Measurements from ENCODE around the gene RNF103.
"Not testable (repeated sequence)": the region's sequence is repeated elsewhere in the genome, so short reads cannot be mapped to it uniquely, and the experiment has no call there.

Gene RNF103

GRCh38 chr2:86625096-86625495 is 1.4 kb upstream of the RNF103 start:
- no peak for DNase-seq (ENCODE audit: low spot score)

GRCh38 chr2:86624267-86624547 is 542 bp upstream of the RNF103 start:
- DNase-seq (ENCODE audit: low spot score): peak; percentile 21

- DNase-seq (ENCODE audit: low spot score): peak; percentile 16
Measured at GRCh38 chr2:86623043-86623493, 597 bp downstream of the RNF103 start.

- DNase-seq (ENCODE audit: low spot score): peak; percentile 14
Measured at GRCh38 chr2:86622519-86623042, 1.1 kb downstream of the RNF103 start.

- no peak for DNase-seq (ENCODE audit: low spot score)
Measured at GRCh38 chr2:86621280-86621943, 2.3 kb downstream of the RNF103 start.

GRCh38 chr2:86617738-86618137 is 5.9 kb downstream of the RNF103 start:
- DNase-seq (ENCODE audit: low spot score): no peak

GRCh38 chr2:86617153-86617552 is 6.5 kb downstream of the RNF103 start:
- no peak for DNase-seq (ENCODE audit: low spot score)

GRCh38 chr2:86616502-86616901 is 7.2 kb downstream of the RNF103 start:
- DNase-seq (ENCODE audit: low spot score): no peak

- DNase-seq (ENCODE audit: low spot score): no peak
Measured at GRCh38 chr2:86615596-86615995, 8.1 kb downstream of the RNF103 start.

GRCh38 chr2:86613515-86613914 is 10.2 kb downstream of the RNF103 start:
- DNase-seq (ENCODE audit: low spot score): no peak

- no peak for DNase-seq (ENCODE audit: low spot score)
Measured at GRCh38 chr2:86610871-86611270, 12.8 kb downstream of the RNF103 start.

GRCh38 chr2:86608832-86609410 is 14.7 kb downstream of the RNF103 start:
- no peak for DNase-seq (ENCODE audit: low spot score)

GRCh38 chr2:86603905-86604304 is 19.8 kb downstream of the RNF103 start:
- DNase-seq (ENCODE audit: low spot score): no peak

- no peak for DNase-seq (ENCODE audit: low spot score)
Measured at GRCh38 chr2:86598966-86599365, 24.7 kb downstream of the RNF103 start.

- DNase-seq (ENCODE audit: low spot score): no peak
Measured at GRCh38 chr2:86596118-86596517, 27.5 kb downstream of the RNF103 start.

- DNase-seq (ENCODE audit: low spot score): no peak
Measured at GRCh38 chr2:86593266-86593665, 30.4 kb downstream of the RNF103 start.

GRCh38 chr2:86592547-86593230 is 31.0 kb downstream of the RNF103 start:
- DNase-seq (ENCODE audit: low spot score): no peak

- DNase-seq (ENCODE audit: low spot score): not testable (repeated sequence)
Measured at GRCh38 chr2:86589701-86590100, 34.0 kb downstream of the RNF103 start.

GRCh38 chr2:86584151-86584913 is 39.3 kb downstream of the RNF103 start:
- no peak for DNase-seq (ENCODE audit: low spot score)

- DNase-seq (ENCODE audit: low spot score): no peak
Measured at GRCh38 chr2:86580560-86580959, 43.1 kb downstream of the RNF103 start.

- no peak for DNase-seq (ENCODE audit: low spot score)
Measured at GRCh38 chr2:86577817-86578456, 45.7 kb downstream of the RNF103 start.

GRCh38 chr2:86570059-86570458 is 53.6 kb downstream of the RNF103 start:
- DNase-seq (ENCODE audit: low spot score): no peak

All from SK-N-DZ (cell line).